Activated CD4-positive, alpha-beta memory T cell treated with anti-CD3 and anti-CD28 coated beads for 36 hours (primary cell): Measurements from ENCODE around the gene IL22. TPM values are rescaled to one million over a fixed set of nuclear protein-coding genes. Genes with fewer than 3 reads are reported as not detected.
"Not testable (repeated sequence)": the region's sequence is repeated elsewhere in the genome, so short reads cannot be mapped to it uniquely, and the experiment has no call there.

ENCODE experiments used
- CTCF ChIA-PET: fragments of 350-600 bp; sonication (Branson Sonifier 250); formaldehyde crosslinking; loops from one replicate; lab custom pipeline; 2021; ENCODE audit warnings: antibody characterized with exemption, inconsistent platforms; lab: Charles Lee
- POLR2A ChIA-PET: fragments of 350-600 bp; sonication (Branson Sonifier 250); formaldehyde crosslinking; loops from one replicate; lab custom pipeline; 2021; ENCODE audit warnings: antibody characterized with exemption; lab: Charles Lee
- DNase-seq: peaks from one replicate; pipeline ENCODE4 v3.0.0-alpha.2; 2020
- H3K27ac Mint-ChIP-seq: one replicate; pipeline ENCODE4 v1.8.0; 2021; ENCODE audit warnings: mixed read lengths
- H3K27me3 Mint-ChIP-seq: one replicate; pipeline ENCODE4 v1.8.0; 2021; ENCODE audit warnings: mixed read lengths
- H3K36me3 Mint-ChIP-seq: one replicate; pipeline ENCODE4 v1.8.0; 2021; ENCODE audit warnings: mixed read lengths
- H3K4me1 Mint-ChIP-seq: one replicate; pipeline ENCODE4 v1.8.0; 2021; ENCODE audit warnings: low read depth, mixed read lengths
- H3K4me3 Mint-ChIP-seq: one replicate; pipeline ENCODE4 v1.8.0; 2021; ENCODE audit warnings: mild to moderate bottlenecking, mixed read lengths
- H3K9me3 Mint-ChIP-seq: one replicate; pipeline ENCODE4 v1.8.0; 2021; ENCODE audit warnings: mixed read lengths
- intact Hi-C: fragments of 100-400 bp; cut with micrococcal nuclease; formaldehyde crosslinking; loops from one replicate; pipeline ENCODE4 v1.15.1; 2023
- total RNA-seq, 2 experiments: library from RNA; stranded (reverse); gene quantifications; one replicate each; pipeline ENCODE4 v1.2.3, GENCODE V29; 2021

IL22 gene
- total RNA-seq, 2 experiments from 2014 or later: 5.4 to 6.4 TPM

DNA sequence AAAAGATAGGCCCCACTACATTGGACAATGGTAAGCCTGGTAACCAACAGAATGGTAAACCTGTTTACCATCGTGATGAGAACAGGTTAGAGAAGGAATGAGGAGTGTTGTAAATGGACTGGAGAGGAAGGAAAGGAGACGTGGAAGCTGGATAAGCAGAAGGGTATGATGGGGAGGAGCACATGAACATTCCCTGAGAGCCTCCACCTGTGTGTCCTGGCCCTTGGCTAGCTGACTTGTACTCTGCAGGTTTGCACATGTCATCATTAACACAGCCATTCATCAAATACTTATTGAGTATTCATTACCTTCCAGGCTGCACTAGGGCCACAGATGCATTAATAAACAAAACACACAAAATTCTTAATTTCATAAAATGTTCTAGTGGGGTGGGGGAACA lies 23.4 kb downstream of the IL22 start:
- Mint-ChIP-seq H3K27ac (no peak overlapping the region), H3K9me3 (no peaks in the 10 kb centered on the region), H3K36me3 (no peaks in the 10 kb centered on the region), H3K27me3 (peaks cover 5% of the 10 kb centered on the region), H3K4me3 (no peak overlapping the region), H3K4me1 (peaks cover 11% of the 10 kb centered on the region)
- POLR2A ChIA-PET: no interaction called here
- CTCF ChIA-PET: no interaction called here
- no peak for DNase-seq
- intact Hi-C loops: loop anchor here (10.0 kb wide), 2 partner anchors 385 to 455 kb away; partner anchors contain the start of genes NUP107 and RAP1B

DNA sequence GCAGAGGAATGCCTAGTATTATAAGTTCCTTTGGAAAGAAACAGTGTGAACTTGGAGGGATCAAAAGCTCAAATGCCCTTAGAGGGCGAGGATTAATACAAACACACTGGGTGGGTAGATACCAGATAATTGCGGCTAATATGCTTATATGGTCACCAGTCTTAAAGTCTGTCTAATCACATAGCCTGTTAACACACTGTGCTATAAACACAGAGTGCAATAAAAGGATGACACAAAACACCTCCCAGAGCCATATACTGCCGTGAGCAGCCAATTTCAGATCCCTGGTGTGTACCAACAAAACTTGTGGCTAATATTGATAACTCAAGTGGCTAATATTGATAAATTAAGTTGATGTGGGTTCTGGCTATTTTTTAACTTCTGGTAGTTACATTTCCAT lies 26.0 kb downstream of the IL22 start:
- Mint-ChIP-seq H3K4me3 (no peak overlapping the region), H3K27me3 (peaks cover 7% of the 10 kb centered on the region), H3K27ac (no peak overlapping the region), H3K36me3 (no peaks in the 10 kb centered on the region), H3K4me1 (peaks cover 20% of the 10 kb centered on the region), H3K9me3 (no peaks in the 10 kb centered on the region)
- intact Hi-C loops: loop anchor here (10.0 kb wide), 2 partner anchors 387 to 457 kb away; partner anchors contain the start of genes NUP107 and RAP1B
- ChIA-PET POLR2A (no interaction called here), CTCF (no interaction called here)
- no peak for DNase-seq

DNA sequence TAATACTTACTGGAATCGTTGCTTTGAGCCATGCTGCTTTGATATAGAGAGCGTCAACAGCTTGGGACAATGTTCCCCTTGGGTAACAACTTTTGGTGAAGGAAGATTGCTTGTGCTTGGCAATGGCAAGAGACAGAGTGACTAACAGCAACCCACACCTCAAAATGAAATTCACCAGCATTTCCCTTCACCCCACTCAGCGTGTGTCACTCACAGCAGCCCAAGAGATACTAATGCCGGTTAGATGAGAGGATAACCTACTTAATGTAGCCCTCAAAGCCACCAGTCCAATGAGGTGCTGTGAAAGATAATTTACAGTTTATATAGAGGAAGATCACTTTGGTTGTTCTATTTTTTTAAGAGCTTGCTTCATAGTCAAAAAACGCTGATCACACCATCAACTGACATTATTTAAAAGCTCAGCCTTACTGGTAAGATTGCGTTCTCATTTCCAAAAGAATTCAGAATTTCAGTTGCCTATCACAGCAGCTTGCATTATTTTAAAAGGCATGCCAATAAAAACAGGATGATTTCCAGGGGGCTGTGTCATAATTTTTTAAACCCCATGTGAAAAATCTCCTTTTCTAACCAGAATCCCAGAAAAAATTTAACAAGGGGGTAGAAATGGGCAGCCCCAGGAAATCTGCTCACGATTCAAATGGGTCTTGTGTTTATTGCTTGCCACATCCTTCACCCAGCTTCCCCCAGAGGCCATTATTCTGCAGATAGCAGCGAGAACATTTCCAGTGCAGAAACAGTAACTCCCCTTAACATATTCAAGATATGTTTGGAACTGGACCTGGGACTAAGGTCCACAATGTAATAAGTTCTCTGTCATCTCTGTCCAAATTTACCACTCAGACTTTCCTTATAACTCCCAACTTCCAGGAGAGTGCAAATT lies 27.6 kb downstream of the IL22 start, which contains the start of gene IL26:
Gene IL26, minus strand, starts transcription at position 235 of the 901 bp plus-strand sequence. Its CDS starts 54 bp downstream, at position 181.
- no peak within 1 kb of the TSS for H3K4me3 Mint-ChIP-seq
- intact Hi-C loops: loop anchor here (1.0 to 10.0 kb wide), 3 partner anchors 65 to 459 kb away; partner anchors contain the start of genes NUP107 and RAP1B
- no peaks in the 10 kb centered on the region for H3K36me3 Mint-ChIP-seq
- H3K4me1 Mint-ChIP-seq: peaks cover 17% of the 10 kb centered on the region
- peaks cover 7% of the 10 kb centered on the region for H3K27me3 Mint-ChIP-seq
- no peak within 1 kb of the TSS for H3K27ac Mint-ChIP-seq
- POLR2A ChIA-PET: no interaction called here
- CTCF ChIA-PET: interaction anchor here (1.1 to 6.1 kb wide), 5 partner anchors 15 to 186 kb away, joined by 3 to 174 read pairs (median 6); no protein-coding TSS in a partner anchor
- H3K9me3 Mint-ChIP-seq: no peaks in the 10 kb centered on the region
- peak; percentile 51 for DNase-seq

DNA sequence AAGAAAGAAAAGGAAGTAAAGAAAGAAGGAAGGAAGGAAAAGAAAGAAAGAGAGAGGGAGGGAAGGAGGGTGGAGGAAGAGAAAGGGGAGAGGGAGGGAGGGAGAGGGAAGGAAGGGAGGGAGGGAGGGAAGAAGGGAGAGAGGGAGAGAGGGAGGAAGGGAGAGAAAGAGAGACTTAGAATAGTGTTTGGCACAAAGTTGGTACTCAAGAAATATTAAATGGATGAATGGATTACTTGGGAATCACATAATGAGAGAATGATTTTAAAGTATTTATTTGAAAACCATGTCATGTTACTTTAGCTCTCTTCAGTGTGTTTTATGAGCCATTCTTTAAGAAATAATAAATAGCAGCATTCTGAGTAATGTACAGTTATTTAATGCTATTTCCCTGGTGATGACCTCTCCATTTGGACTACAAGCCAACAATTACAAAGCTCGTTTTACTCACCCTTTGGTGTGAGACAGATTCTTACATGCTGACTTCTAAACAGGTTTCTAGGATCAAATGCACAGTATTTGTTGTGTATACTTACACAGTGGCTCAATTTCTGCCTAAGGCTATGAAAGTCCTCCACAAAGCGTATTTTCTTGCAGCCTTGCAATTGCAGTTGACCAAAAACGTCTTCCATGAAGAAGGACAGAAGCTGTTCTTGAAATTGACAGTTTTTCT lies 28.7 kb downstream of the IL22 start:
- POLR2A ChIA-PET: interaction anchor here (1.1 kb wide), 1 partner anchor 67 kb away, joined by 4 read pairs; no protein-coding TSS in a partner anchor
- Mint-ChIP-seq H3K27me3 (peaks cover 7% of the 10 kb centered on the region), H3K36me3 (no peaks in the 10 kb centered on the region), H3K4me3 (no peak overlapping the region), H3K27ac (no peak overlapping the region), H3K9me3 (no peaks in the 10 kb centered on the region), H3K4me1 (peaks cover 17% of the 10 kb centered on the region)
- CTCF ChIA-PET: interaction anchor here (0.7 to 6.1 kb wide), 10 partner anchors 8 to 185 kb away, joined by 3 to 174 read pairs (median 12); no protein-coding TSS in a partner anchor
- intact Hi-C loops: loop anchor here (1.0 to 10.0 kb wide), 3 partner anchors 67 to 460 kb away; partner anchors contain the start of genes NUP107 and RAP1B
- DNase-seq: no peak

DNA sequence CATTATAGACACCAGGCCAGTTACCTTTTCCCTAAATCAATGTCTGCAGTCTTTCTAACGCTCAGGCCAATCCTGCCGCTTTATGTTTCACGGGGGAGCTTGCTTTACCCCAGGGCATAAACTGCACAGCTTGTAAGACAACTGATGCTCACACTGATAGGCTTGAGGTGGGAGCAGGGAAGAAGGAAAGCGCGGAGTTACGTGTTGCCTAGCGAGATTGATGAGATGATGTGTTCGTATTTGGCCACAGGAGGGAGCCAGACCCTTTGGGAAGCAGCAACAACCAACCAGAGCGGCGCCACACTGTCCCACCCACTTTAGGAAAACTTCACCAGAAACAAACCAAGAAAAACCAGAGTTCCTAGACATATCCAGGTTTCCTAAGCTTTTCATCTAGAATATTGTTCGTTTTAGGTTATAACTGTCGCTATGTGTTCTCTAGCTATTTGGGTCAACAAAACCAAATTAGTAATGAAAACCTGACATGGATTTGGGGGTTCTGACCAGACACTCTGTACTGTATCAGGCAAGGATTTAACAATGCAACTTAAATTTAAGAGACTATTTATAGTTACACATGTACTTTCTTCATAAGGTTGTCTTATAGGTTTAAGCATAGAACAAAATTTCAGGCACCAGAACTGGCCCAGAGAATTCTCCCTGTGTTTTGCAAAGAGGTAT lies 30.2 kb downstream of the IL22 start:
- peak; percentile 83 for DNase-seq
- H3K4me3 Mint-ChIP-seq: no peak overlapping the region
- H3K4me1 Mint-ChIP-seq: peaks cover 17% of the 10 kb centered on the region
- CTCF ChIA-PET: interaction anchor here (0.5 to 6.1 kb wide), 49 partner anchors 9 to 869 kb away, joined by 3 to 174 read pairs (median 4); partner anchors contain the start of genes IFNG and MDM1
- no peak overlapping the region for H3K27ac Mint-ChIP-seq
- no peaks in the 10 kb centered on the region for H3K36me3 Mint-ChIP-seq
- POLR2A ChIA-PET: interaction anchor here (1.3 to 1.5 kb wide), 2 partner anchors 94 to 109 kb away, joined by 3 to 4 read pairs; partner anchors contain the start of gene MDM1
- intact Hi-C loops: loop anchor here (1.0 to 10.0 kb wide), 4 partner anchors 94 to 462 kb away; partner anchors contain the start of genes NUP107 and RAP1B
- H3K9me3 Mint-ChIP-seq: no peaks in the 10 kb centered on the region
- peaks cover 7% of the 10 kb centered on the region for H3K27me3 Mint-ChIP-seq

DNA sequence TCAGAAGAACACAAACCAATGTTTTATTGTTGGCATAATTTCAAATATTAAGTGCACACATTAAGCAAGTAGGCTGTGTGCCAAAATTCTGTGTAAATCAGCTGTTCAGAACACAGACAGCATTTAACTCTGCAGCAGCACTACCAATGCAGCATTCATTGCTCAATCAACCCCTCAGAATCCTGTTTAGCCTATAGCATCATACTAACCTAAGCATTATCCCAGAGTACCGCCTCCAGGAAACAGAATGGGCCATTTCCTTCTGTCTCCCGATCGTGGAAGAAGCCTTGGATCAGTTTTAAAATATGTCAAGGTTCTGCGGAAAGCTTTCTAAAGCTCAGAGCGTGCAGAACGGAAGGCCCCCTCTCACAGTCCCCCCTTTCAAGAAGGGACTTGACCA lies 31.1 kb downstream of the IL22 start:
- intact Hi-C loops: loop anchor here (10.0 kb wide), 2 partner anchors 392 to 462 kb away; partner anchors contain the start of genes NUP107 and RAP1B
- Mint-ChIP-seq H3K36me3 (no peaks in the 10 kb centered on the region), H3K4me1 (peaks cover 17% of the 10 kb centered on the region), H3K4me3 (no peak overlapping the region), H3K27me3 (peaks cover 7% of the 10 kb centered on the region), H3K9me3 (no peaks in the 10 kb centered on the region), H3K27ac (no peak overlapping the region)
- ChIA-PET POLR2A (interaction anchor here (1.3 to 1.5 kb wide), 2 partner anchors 95 to 109 kb away, joined by 3 to 4 read pairs; partner anchors contain the start of gene MDM1), CTCF (interaction anchor here (0.5 to 6.1 kb wide), 34 partner anchors 9 to 868 kb away, joined by 3 to 174 read pairs (median 5); partner anchors contain the start of genes IFNG and MDM1)
- no peak for DNase-seq

DNA sequence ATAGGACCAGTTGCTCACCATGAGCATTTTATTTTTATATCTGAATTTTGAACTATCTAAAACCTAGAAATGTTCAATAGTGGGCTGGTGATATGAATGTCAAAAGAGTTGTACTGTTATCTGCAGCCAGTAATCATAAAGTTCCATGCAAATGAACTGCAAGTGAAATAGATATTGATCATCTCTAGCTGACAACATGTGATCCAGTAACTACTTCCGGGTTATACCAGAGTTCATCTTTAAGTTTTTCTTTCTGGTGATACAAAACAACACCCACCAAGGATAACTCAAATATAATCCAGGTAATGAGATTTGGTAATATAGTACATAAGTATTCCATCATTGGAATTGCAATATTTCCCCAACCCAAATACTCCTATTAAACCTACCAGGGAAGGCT lies 31.9 kb downstream of the IL22 start:
- H3K4me3 Mint-ChIP-seq: no peak overlapping the region
- H3K9me3 Mint-ChIP-seq: no peaks in the 10 kb centered on the region
- H3K4me1 Mint-ChIP-seq: peaks cover 17% of the 10 kb centered on the region
- CTCF ChIA-PET: interaction anchor here (0.6 to 6.1 kb wide), 6 partner anchors 22 to 182 kb away, joined by 3 to 174 read pairs (median 14); partner anchors contain the start of gene MDM1
- H3K27ac Mint-ChIP-seq: no peak overlapping the region
- intact Hi-C loops: loop anchor here (10.0 kb wide), 2 partner anchors 393 to 463 kb away; partner anchors contain the start of genes NUP107 and RAP1B
- POLR2A ChIA-PET: no interaction called here
- H3K27me3 Mint-ChIP-seq: peaks cover 3% of the 10 kb centered on the region
- DNase-seq: no peak
- H3K36me3 Mint-ChIP-seq: no peaks in the 10 kb centered on the region

DNA sequence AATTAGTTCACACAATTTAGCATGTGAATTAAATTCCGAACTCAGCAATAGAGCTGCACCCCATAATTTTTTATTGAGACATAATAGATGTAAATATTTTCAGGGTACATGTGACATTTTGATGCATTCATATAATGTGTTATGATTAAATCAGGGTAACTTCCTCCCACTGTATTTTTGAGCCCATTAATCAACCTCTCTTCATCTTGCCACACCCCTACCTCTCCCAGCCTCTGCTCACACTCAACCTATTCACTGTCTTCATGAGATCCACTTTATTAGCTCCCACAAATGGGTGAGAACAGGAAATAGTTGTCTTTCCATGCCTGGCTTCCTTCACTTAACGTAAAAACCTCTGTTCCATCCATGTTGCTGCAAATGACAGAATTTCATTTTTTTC lies 42.5 kb downstream of the IL22 start:
- Mint-ChIP-seq H3K27ac (no peak overlapping the region), H3K4me1 (peaks cover 15% of the 10 kb centered on the region), H3K36me3 (no peaks in the 10 kb centered on the region), H3K4me3 (no peak overlapping the region), H3K9me3 (no peaks in the 10 kb centered on the region), H3K27me3 (peaks cover 5% of the 10 kb centered on the region)
- ChIA-PET POLR2A (no interaction called here), CTCF (interaction anchor here (5.1 kb wide), 1 partner anchor 12 kb away, joined by 18 read pairs; no protein-coding TSS in a partner anchor)
- intact Hi-C loops: no loop called here
- no peak for DNase-seq

DNA sequence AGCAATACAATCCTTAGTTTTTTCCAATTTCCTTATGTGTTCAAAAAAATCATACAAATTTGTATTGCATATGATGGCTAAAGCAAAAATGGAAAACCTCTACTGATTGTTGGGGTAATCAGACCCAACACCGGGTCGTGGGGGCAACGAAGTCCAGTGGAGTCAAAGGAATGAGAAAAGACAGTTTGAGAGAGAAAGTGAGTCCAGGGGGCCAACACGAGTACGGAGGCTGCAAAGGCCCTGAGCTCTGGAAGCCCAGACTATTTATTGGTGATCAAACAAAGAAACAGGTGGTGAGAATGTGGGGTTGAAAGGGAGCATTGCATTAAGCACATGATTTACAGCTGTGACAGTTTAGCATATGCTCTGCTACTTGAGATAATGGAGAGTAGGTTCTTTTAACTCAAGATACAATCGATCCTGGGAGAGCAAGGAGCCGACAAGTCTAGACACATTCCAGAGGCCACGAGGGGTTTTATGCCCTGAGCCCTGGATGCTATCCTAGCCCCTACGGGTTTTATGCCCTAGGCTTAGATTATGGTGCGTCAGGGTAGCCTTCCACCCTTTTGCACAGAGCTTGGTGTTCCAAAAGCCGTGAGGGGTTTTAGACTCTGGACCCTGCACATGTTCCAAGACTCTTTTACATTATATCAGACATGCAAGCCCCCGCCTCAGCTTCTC lies 44.2 kb downstream of the IL22 start:
- H3K9me3 Mint-ChIP-seq, H3K27ac Mint-ChIP-seq, intact Hi-C loops, POLR2A ChIA-PET, H3K36me3 Mint-ChIP-seq, CTCF ChIA-PET, DNase-seq, H3K27me3 Mint-ChIP-seq, H3K4me3 Mint-ChIP-seq: not testable (repeated sequence)
- peaks cover 15% of the 10 kb centered on the region for H3K4me1 Mint-ChIP-seq

DNA sequence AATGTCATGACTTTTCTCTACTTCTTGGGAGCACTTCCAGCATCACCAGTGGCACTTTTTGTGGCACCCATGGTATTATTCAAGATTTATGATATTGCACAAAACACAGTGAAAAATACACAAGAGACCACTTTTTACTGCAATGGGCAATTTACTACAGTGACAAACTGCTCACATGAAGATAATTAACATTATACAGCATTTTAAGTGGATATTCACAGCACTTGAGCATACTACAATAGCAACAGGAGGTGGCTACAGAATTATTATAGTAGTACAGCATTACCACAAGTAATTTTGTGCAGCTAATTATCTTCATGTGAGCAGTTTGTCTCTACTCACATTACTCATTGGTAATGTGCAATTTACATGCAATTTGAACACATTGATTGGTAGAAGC lies 46.1 kb downstream of the IL22 start:
- CTCF ChIA-PET: interaction anchor here (1.1 kb wide), 1 partner anchor 167 kb away, joined by 4 read pairs; no protein-coding TSS in a partner anchor
- no peak overlapping the region for H3K4me3 Mint-ChIP-seq
- no peak for DNase-seq

More for the DNA sequence above, 46.1 kb downstream of the IL22 start:
- Mint-ChIP-seq H3K36me3 (no peaks in the 10 kb centered on the region), H3K27me3 (peaks cover 3% of the 10 kb centered on the region), H3K27ac (no peak overlapping the region), H3K9me3 (no peaks in the 10 kb centered on the region), H3K4me1 (peaks cover 27% of the 10 kb centered on the region)
- POLR2A ChIA-PET: no interaction called here
- intact Hi-C loops: no loop called here
